Fibroblast of pulmonary artery (primary cell): ENCODE data around the gene OR1E1.
"Not testable (repeated sequence)": the region's sequence is repeated elsewhere in the genome, so short reads cannot be mapped to it uniquely, and the experiment has no call there.

ENCODE experiments used
- DNase-seq: peaks from one replicate; pipeline ENCODE4 v3.0.0-alpha.2; 2010; ENCODE audit warnings: low read depth
- H3K4me3 ChIP-seq: replicated peaks from 2 replicates; pipeline ENCODE4 v1.5.1; 2011; ENCODE audit warnings: low read depth, mild to moderate bottlenecking, control low read depth, low read length, moderate library complexity
- TF ChIP-seq, protein P1 (sequence below): IDR thresholded peaks from 2 replicates; pipeline ENCODE4 v1.5.1; 2011; ENCODE audit warnings: mild to moderate bottlenecking, control low read depth, low read length, inconsistent platforms; ENCODE audit errors: missing control alignments

Gene OR1E1

DNA sequence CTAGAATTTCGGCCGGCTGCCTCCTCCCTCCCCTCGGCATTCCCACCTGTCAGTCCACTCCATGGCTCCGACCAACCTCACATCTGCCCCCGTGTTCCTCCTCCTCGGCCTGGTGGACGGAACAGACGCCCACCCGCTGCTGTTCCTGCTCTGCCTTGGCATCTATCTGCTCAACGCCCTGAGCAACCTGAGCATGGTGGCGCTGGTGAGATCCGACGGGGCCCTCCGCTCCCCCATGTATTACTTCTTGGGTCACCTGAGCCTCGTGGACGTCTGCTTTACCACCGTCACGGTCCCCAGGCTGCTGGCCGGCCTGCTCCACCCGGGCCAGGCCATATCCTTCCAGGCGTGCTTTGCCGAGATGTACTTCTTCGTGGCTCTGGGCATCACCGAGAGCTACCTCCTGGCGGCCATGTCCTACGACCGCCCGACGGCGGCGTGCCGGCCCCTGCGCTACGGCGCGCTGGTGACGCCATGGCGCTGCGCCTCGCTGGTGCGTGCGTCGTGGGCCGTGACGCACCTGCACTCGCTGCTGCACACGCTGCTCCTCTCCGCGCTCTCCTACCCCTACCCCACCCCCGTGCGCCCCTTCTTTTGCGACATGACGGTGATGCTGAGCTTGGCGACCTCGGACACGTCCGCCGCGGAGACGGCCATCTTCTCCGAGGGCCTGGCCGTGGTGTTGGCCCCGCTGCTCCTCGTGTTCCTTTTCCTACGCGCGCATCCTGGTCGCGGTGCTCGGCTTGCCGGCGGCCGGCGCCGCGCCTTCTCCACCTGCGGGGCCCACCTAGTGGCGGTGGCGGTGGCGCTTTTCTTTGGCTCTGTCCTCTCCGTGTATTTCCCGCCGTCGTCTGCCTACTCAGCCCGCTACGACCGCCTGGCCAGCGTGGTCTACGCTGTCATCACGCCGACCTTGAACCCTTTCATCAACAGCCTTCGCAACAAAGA, 12.1 kb downstream of the OR1E1 start, which contains the start of gene OR3A2:
Gene OR3A2, minus strand, starts transcription at position 440 of the 948 bp plus-strand sequence.
- TF ChIP-seq, protein P1, sequence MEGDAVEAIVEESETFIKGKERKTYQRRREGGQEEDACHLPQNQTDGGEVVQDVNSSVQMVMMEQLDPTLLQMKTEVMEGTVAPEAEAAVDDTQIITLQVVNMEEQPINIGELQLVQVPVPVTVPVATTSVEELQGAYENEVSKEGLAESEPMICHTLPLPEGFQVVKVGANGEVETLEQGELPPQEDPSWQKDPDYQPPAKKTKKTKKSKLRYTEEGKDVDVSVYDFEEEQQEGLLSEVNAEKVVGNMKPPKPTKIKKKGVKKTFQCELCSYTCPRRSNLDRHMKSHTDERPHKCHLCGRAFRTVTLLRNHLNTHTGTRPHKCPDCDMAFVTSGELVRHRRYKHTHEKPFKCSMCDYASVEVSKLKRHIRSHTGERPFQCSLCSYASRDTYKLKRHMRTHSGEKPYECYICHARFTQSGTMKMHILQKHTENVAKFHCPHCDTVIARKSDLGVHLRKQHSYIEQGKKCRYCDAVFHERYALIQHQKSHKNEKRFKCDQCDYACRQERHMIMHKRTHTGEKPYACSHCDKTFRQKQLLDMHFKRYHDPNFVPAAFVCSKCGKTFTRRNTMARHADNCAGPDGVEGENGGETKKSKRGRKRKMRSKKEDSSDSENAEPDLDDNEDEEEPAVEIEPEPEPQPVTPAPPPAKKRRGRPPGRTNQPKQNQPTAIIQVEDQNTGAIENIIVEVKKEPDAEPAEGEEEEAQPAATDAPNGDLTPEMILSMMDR, result no peak
- no peak for DNase-seq
- no peak within 1 kb of the TSS for H3K4me3 ChIP-seq

- DNase-seq, result no peak
- H3K4me3 ChIP-seq, result no peak overlapping the region
- TF ChIP-seq, protein P1, result no peak
These were observed 16.3 kb downstream of the OR1E1 start for GRCh38 chr17:3381957-3382356.

DNA sequence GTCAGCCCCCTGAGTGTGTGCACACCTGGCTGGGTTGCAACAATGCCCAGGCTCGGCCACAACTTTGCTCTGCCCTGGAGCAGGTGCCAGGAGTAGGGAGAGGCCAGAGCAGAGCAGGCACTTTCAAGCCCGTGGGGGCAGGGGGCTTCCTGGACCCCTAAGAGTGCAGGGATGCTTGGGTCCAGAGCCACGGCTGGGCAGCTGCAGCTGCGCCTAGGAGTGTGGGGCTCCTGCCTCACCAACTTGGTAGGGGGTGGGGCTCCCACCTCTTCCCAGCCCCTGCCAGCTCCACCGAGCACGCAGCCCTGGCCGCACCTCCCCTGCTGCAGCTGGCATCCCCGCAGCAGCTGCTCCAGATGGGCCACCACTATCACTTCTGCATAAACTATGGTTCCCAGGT, 19.9 kb downstream of the OR1E1 start:
- DNase-seq, result no peak
- H3K4me3 ChIP-seq, result no peak overlapping the region
- TF ChIP-seq, protein P1, result no peak

GRCh38 chr17:3371167-3371566, 27.0 kb downstream of the OR1E1 start:
- not testable (repeated sequence) for DNase-seq, H3K4me3 ChIP-seq
